IPS DF 19.7 (cell line): ENCODE results near the gene UNC13C.
"Not testable (repeated sequence)": the region's sequence is repeated elsewhere in the genome, so short reads cannot be mapped to it uniquely, and the experiment has no call there.

ENCODE experiments used
- DNase-seq: peaks from one replicate; pipeline ENCODE4 v3.0.0-alpha.2; 2013; ENCODE audit warnings: low read depth, low spot score

The UNC13C gene

DNA sequence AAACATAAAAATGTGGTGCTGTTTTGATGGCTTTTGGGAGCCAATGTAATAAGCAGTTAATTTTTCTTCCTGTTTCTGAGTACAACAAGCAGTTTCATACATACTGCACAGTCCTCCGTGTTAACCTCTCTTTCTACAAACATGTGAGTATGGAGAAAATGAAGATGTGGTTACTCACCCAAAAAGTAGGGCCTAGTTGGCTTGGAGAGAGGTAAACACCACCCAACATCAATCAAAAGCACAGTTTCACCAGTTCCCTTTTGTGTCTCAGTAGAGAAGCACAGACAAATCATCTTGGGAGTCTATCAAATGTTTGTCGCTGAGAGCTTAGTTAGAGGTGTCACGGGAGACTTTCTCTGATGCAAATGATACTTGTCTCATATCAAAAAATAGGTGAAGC lies 320.2 kb downstream of the UNC13C start:
- DNase-seq, result no peak

GRCh38 chr15:54304321-54304720 lies 326.1 kb downstream of the UNC13C start:
- DNase-seq, result no peak

GRCh38 chr15:54305138-54305537 lies 326.9 kb downstream of the UNC13C start:
- DNase-seq, result no peak

DNA sequence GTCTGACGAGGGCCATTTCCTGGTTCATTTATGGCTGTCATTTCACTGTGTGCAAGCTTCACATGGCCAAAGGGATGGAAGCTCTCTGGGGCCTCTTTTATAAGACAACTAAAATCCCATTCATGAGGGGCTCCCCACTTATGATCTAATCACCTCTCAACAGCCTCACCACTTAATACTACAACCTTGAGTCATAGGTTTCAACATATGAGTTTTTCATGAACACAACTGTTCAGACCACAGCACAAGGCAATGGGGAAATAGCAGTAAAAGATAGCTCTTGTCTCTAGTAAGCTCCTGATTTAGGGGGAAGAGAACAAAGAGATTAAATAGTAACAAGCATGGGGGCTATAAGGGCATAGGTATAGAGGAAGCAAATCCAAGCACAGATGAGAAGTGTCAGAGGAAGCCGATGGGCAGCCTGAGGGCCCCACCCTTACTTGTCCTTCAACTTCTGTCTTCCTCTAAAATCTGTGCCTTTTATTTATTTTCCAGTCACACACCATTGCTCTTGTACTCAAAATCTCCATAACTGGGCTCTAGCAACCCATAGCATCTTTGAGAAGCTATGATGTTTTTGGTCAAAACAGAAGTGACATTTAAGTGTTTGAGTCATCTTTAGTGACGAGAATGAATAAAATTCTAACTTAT lies 329.1 kb downstream of the UNC13C start:
- DNase-seq, result no peak

DNA sequence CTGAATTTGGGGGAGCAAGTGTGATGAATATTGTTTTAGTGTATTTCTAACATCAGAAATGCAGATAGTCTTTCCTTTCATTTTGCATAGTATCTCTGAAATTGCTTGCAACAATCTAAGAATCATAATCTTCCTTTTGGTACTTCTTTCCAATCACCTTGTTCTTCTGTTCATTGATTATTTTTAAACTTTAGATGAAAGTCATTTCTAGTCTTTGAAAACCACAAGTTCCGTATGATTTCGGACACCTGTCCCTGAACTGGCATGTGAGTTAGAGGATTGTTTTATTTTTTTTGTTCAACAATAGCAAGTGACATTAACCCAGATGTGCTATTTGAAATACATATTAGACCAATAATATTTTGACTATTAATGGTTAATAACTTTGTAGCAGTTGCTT lies 329.7 kb downstream of the UNC13C start:
- no peak for DNase-seq

DNA sequence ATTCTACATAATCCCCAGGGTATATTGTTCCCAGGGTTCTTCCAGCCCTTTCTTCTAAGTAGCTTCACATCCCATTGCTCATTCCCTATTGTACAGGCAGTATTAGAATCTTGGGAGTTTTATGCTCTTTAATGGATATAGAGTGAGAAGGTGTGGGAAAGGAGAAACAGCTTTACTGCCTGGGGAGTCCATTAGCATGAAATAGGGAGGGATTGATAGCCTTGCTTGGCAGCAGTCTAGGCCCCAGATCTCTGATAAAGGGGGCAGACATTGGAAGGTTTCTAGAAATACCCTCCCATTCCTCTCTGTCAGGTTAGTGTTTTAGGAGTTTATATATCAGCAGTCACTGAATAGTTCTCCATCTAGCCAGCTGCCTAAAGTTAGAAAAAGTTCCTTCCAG lies 334.3 kb downstream of the UNC13C start:
- no peak for DNase-seq

GRCh38 chr15:54321426-54321825 lies 343.2 kb downstream of the UNC13C start:
- no peak for DNase-seq

DNA sequence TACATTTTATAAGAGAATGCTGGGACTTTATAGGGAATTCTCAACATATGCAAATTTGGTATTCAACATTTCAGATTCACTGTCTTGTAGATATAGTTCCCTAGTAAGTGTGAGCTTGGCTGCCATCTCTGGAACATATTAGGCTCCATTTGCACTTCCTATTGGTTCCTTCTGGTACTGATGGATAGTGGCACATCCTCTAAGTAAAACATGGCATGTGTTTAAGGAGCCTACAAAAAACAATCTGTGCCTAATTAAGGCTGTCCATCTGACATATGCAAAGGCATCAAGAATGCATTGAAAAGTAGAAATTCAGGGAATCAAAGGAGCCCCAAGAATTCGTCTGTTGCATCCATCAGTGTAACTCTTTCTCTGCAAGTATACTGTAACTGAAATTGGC lies 344.1 kb downstream of the UNC13C start:
- no peak for DNase-seq

DNA sequence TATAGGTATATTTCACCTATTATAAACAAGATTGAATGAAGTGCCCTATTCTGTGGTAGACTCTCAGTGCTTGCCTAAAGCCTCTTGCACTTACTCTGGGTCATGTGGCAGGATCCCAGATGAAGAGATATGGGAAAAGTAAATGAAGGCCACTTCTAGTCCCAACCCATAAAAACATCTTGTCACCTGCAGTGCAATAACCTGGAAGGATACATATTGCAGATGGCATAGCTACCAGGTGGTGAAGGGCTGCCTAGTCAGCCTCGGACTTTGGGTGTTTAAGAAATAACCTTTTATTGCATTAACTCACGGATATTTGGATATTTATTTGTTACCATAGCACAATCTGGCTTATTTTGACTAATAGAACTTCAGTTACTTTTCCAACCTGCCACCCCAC lies 367.1 kb downstream of the UNC13C start:
- DNase-seq, result no peak

- no peak for DNase-seq
These were observed 367.6 kb downstream of the UNC13C start for GRCh38 chr15:54345827-54346226.

DNA sequence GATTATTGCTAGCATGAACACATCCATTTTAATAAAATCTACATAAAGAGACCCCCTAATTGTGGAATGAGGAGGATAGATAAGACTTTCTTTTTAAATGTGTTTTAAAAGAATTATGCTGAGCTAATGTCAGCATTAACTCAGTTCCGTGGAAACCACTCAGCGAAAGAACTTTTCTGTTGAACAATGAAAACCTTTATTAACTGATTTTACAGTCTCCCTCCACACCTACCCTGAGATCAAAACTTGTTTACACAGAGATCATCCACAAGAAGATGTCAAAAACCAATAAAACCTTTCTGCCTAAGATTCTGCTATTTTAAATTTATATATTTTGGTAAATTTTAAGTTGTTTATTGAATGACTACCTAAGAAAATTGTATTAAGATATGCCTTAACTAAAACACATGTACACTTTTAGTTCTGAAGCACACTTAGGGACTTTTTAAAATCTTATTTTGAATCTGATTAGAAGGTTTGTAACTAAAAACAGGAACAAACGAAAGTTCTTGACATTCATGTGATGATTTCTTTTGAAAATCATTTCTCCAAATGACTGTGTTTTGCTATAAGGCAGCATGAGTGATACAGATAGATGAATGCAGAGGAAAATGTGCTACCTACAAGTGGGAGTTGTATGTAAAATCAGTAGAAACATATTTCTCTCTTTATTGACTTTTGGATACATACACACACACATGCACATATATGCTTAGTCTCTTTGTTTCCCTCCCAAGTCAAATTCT lies 369.0 kb downstream of the UNC13C start:
- no peak for DNase-seq

GRCh38 chr15:54353726-54354125 lies 375.5 kb downstream of the UNC13C start:
- no peak for DNase-seq

- DNase-seq, result no peak
These were observed 376.1 kb downstream of the UNC13C start for GRCh38 chr15:54354341-54354740.

GRCh38 chr15:54364961-54365360 lies 386.7 kb downstream of the UNC13C start:
- no peak for DNase-seq

DNA sequence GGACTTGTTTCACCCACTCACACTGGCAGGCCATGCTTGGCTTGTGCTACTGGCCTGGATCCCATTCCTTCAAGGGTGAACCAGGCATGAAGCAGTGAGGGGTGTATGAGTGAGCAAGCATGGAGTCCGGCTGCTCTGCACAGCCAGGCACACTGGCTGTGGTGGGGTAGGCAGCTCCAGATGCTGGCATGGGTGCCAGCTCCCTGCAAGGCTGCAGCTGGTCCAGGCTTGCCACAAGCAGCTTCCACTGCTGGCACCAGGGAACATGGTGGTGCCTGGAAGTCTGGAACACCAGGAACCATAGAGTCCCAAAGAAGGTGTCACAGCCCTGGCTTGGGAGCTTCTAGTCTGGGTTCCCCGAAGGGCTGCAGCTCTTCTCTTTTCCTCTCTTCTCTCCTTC lies 395.1 kb downstream of the UNC13C start:
- no peak for DNase-seq

GRCh38 chr15:54374184-54374952 lies 396.1 kb downstream of the UNC13C start:
- no peak for DNase-seq

GRCh38 chr15:54387799-54388198 lies 409.6 kb downstream of the UNC13C start:
- no peak for DNase-seq

DNA sequence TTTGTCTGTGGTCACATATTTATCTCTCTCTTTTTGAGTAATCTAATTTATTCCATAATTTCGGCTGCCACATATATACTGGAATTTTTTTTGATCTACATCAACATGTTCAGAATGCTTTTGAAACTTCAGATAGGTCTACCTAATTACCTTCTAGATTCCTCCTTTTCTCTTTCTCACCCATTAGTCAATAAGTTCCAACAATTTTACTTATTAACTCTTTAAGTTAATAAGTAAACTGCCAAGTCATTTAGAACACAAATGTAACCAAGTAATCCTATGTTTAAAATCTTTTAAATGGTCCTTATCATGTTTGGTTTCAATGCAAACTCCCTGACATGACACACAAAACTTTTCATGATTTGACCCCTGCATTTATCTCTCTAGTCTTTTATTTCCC lies 410.5 kb downstream of the UNC13C start:
- DNase-seq, result no peak

DNA sequence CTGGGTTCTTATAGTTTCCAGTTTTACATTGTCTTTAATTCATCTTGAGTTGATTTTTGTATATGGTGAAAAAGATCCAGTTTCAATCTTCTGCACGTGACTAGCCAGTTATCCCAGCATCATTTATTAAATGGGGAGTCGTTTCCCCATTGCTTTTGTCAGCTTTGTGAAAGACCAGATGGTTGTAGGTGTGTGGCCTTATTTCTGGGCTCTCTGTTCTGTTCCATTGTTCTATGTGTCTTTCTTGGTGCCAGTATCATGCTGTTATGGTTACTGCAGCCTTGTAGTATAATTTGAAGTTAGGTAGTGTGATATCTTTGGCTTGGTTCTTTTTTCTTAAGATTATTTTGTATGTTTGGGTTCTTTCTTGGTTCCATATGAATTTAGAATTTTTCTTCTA lies 432.2 kb downstream of the UNC13C start:
- no peak for DNase-seq

DNA sequence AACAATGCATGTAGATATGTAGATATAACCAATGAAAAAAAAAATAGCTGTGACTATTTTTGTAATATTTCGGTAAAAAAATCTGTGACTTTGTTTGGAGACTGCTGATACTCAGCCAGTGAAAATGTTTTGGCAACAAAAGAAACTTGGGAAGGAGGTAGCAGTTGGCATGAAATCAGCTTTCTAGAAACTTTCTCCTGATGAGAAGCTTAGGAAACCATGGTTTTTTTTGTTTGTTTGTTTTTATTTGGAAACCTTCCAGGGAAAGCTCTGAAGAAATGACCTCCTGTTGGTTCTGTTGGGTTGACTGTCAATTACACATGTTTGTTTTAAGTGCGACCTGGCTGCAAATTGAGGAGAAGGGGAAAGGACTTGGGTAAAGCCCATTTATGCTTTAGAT lies 445.9 kb downstream of the UNC13C start:
- DNase-seq, result no peak

GRCh38 chr15:54428596-54428995 lies 450.4 kb downstream of the UNC13C start:
- DNase-seq, result no peak

- not testable (repeated sequence) for DNase-seq
These were observed 472.0 kb downstream of the UNC13C start for GRCh38 chr15:54450288-54450687.

GRCh38 chr15:54456413-54456812 lies 478.2 kb downstream of the UNC13C start:
- DNase-seq, result no peak
